ENCODE results near the gene LMBR1L. TPM values are rescaled to one million over a fixed set of nuclear protein-coding genes. Genes with fewer than 3 reads are reported as not detected.
A peak's percentile ranks its signal among the peaks of the same experiment; 100 is the strongest.
"Not testable (repeated sequence)": the region's sequence is repeated elsewhere in the genome, so short reads cannot be mapped to it uniquely, and the experiment has no call there.

LMBR1L gene
- total and polyA plus RNA-seq, 5 donors from 2014 or later: 59.0 to 315 (median 65.2) TPM

DNA sequence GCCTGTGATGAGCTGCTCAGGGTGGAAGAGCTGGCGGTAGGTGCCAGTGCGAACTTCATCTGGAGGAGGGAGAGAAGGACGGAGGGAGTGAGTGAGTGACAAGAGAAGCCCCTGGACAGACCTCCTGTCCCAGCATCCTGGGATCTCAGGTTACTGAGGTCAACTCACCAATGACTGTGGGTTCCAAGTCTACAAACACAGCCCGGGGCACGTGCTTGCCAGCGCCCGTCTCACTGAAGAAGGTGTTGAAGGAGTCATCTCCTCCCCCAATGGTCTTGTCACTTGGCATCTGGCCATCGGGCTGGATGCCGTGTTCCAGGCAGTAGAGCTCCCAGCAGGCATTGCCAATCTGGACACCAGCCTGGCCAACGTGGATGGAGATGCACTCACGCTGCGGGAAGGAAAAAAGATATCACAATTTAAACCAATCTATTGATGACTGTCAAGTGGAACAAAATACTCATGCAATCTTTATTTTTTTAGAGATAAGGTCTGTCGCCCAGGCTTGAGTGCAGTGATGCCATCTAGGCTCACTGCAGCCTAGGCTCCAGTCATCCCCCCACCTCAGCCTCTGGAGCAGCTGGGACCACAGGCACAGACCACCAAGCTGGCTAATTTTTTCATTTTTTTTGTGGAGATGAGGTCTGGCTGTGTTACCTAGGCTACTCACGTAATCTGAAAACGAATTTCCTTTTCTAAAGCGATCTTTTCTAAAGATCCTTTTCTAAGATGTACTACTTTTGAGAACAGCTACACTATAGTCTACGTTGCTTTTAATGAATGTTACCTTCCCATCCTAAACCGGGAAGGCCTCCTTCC lies 18.9 kb upstream of the LMBR1L start:
- Histone ChIP-seq H3K9me3 (ENCODE audit: control insufficient read depth in 2 of 2, low read length in 2 of 2) (no peaks in the 10 kb centered on the region), H3K4me3 (ENCODE audit: low read depth, low read length) (peak overlapping the region; percentile 92), H3K36me3 (ENCODE audit: control insufficient read depth, insufficient read depth, low read length) (peaks cover 19% of the 10 kb centered on the region), H3K4me1 (ENCODE audit: control insufficient read depth, insufficient read depth, low read length, poor library complexity, severe bottlenecking) (peaks cover 30% of the 10 kb centered on the region), H3K27ac (ENCODE audit: insufficient read depth, low read length, poor library complexity, severe bottlenecking) (peak overlapping the region; percentile 95), H3K27me3 (ENCODE audit: control insufficient read depth, insufficient read depth, low read length) (no peaks in the 10 kb centered on the region)
- Mint-ChIP-seq H3K36me3 (peaks cover 22% of the 10 kb centered on the region), H3K4me3 (peak overlapping the region; percentile 92 to 100 (median 98)), H3K27ac (peak overlapping the region; percentile 96 to 99 (median 99)), H3K9me3 (no peaks in the 10 kb centered on the region), H3K4me1 (peaks cover 26 to 63% (median 42%) of the 10 kb centered on the region in 4 donors), H3K27me3 (peaks cover 8% of the 10 kb centered on the region)
- ATAC-seq (ENCODE audit: low read depth in 2 of 2): no peak
- DNase-seq: no peak

DNA sequence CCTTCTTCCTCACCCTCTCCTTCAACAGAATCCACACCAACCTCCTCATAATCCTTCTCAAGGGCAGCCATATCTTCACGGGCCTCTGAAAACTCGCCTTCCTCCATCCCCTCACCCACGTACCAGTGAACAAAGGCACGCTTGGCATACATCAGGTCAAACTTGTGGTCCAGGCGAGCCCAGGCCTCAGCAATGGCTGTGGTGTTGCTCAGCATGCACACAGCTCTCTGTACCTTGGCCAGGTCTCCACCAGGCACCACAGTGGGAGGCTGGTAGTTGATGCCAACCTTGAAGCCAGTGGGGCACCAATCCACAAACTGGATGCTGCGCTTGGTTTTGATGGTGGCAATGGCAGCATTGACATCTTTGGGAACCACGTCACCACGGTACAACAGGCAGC lies 17.3 kb upstream of the LMBR1L start:
- not testable (repeated sequence) for ATAC-seq (ENCODE audit: low read depth in 2 of 2); H3K9me3 Mint-ChIP-seq; H3K9me3 ChIP-seq (ENCODE audit: control insufficient read depth in 2 of 2, low read length in 2 of 2); H3K27me3 ChIP-seq (ENCODE audit: control insufficient read depth, insufficient read depth, low read length); H3K27ac ChIP-seq (ENCODE audit: insufficient read depth, low read length, poor library complexity, severe bottlenecking); H3K27me3 Mint-ChIP-seq; DNase-seq; H3K4me3 ChIP-seq (ENCODE audit: low read depth, low read length)
- Mint-ChIP-seq H3K4me3 (peak overlapping the region; percentile 48 to 85 (median 70)), H3K27ac (peak overlapping the region in 2 of 3 donors; percentile 79 to 82), H3K36me3 (peaks cover 22% of the 10 kb centered on the region), H3K4me1 (peaks cover 24 to 54% (median 38%) of the 10 kb centered on the region in 4 donors)
- H3K36me3 ChIP-seq (ENCODE audit: control insufficient read depth, insufficient read depth, low read length): peaks cover 19% of the 10 kb centered on the region
- H3K4me1 ChIP-seq (ENCODE audit: control insufficient read depth, insufficient read depth, low read length, poor library complexity, severe bottlenecking): peaks cover 30% of the 10 kb centered on the region

DNA sequence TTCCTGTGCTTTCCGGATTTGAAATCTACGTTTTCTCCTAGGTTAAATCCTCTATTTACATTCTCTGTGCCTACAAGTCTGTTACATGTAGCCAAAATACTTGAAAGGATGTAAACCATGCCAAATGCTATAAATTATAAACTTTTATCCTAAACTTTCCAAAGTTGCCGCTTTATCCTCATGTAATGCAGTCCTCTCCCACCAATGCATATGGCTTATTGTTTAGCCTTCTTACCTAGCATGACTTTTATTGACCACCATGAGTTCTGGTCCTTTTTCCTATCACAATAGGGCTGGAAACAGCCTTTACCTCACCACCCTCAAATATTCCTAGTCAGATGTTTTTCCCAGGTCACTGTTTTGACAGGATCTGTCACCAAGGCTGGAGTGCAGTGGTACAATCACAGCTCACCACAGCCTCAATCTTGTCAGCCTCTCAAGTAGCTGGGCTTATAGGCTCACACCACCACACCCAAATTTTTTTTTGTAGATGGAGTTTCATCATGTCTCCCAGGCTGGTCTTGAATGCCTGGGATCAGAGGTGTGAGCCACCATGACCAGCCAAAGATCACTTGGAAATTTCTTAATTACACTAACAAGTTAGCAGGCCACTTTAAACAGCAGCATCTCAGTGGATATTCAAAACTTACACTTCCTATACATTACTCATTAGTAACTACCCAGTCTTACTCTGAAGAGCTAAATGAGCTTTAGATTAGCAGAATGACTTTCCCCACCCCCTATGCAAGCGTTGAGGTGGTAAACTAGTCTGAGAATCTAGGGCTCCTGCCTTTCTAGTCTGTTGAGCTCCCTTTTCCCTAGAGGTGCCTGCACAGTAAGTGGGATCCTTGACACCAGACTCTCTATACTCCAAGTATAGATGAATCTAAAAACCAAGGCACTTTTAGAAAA lies 16.5 kb upstream of the LMBR1L start:
- no peak overlapping the region for H3K4me3 ChIP-seq (ENCODE audit: low read depth, low read length)
- H3K9me3 ChIP-seq (ENCODE audit: control insufficient read depth in 2 of 2, low read length in 2 of 2): no peaks in the 10 kb centered on the region
- Mint-ChIP-seq H3K9me3 (no peaks in the 10 kb centered on the region), H3K27ac (peak overlapping the region; percentile 65 to 82 (median 79)), H3K36me3 (peaks cover 22% of the 10 kb centered on the region), H3K4me1 (peaks cover 17 to 46% (median 31%) of the 10 kb centered on the region in 4 donors), H3K27me3 (peaks cover 8% of the 10 kb centered on the region), H3K4me3 (peak overlapping the region in 3 of 4 donors; percentile 58 to 85 (median 83))
- H3K36me3 ChIP-seq (ENCODE audit: control insufficient read depth, insufficient read depth, low read length): peaks cover 19% of the 10 kb centered on the region
- DNase-seq (no peak), ATAC-seq (ENCODE audit: low read depth in 2 of 2) (no peak)
- H3K27me3 ChIP-seq (ENCODE audit: control insufficient read depth, insufficient read depth, low read length): no peaks in the 10 kb centered on the region
- H3K27ac ChIP-seq (ENCODE audit: insufficient read depth, low read length, poor library complexity, severe bottlenecking): peak overlapping the region; percentile 33
- peaks cover 28% of the 10 kb centered on the region for H3K4me1 ChIP-seq (ENCODE audit: control insufficient read depth, insufficient read depth, low read length, poor library complexity, severe bottlenecking)

DNA sequence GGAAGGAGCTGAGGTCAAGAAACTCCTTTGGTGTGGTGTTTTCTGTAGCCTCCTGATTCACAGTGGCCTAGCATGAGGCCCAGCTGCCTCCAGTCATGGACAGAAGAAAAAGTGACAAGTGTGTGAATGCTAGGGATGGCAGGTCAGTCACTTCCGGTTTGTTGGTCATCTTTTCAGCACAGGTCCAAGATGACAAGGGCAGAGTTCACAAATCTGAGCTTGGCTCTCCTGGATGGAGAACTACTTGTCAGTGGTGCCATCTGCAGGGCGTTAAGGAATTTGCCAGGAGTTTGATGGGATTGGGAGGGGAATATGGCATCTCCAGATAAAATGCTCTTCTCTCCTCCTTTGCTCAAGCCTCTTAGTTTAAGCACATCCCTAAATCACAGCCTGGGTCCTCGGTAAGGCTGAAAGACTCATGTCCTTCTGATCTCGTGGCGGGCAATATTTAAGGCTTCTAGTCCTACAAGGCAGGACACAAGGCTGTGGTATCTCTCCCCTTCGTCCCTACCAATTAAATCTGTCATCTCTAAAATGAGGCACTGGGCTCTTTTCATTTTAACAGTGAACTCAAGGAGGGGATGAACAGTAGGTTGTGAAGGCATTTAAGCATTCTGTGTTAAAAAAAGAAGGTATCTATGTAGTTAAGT lies 10.5 kb upstream of the LMBR1L start:
- no peaks in the 10 kb centered on the region for H3K9me3 ChIP-seq (ENCODE audit: control insufficient read depth in 2 of 2, low read length in 2 of 2)
- Mint-ChIP-seq H3K4me1 (no peaks in the 10 kb centered on the region), H3K9me3 (no peaks in the 10 kb centered on the region), H3K4me3 (no peak overlapping the region), H3K27ac (peak overlapping the region in 1 of 3 donors; percentile 29), H3K36me3 (no peaks in the 10 kb centered on the region), H3K27me3 (peaks cover 10% of the 10 kb centered on the region)
- H3K27ac ChIP-seq (ENCODE audit: insufficient read depth, low read length, poor library complexity, severe bottlenecking): no peak overlapping the region
- no peak for ATAC-seq (ENCODE audit: low read depth in 2 of 2)
- no peaks in the 10 kb centered on the region for H3K4me1 ChIP-seq (ENCODE audit: control insufficient read depth, insufficient read depth, low read length, poor library complexity, severe bottlenecking)
- no peak overlapping the region for H3K4me3 ChIP-seq (ENCODE audit: low read depth, low read length)
- no peak for DNase-seq
- H3K27me3 ChIP-seq (ENCODE audit: control insufficient read depth, insufficient read depth, low read length): no peaks in the 10 kb centered on the region
- no peaks in the 10 kb centered on the region for H3K36me3 ChIP-seq (ENCODE audit: control insufficient read depth, insufficient read depth, low read length)

DNA sequence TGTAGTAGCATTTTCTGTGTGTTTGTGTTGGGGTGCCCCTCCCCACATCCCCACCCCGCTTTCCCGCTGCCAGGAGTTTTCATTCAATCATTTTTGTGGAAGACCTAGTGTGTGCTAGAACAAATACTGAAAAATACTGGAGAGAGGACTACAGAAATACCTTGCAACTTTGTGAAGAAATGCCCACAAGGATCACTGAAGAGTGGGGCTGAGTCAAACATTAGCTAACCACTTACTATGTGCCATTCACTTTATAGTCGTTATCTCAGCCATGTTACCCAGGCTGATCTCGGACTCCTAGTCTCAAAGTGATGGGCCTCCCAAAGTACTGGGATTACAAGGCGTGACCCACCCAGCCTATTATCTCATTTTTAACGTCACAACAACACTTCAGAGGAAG lies 559 bp upstream of the LMBR1L start:
- peaks cover 9% of the 10 kb centered on the region for H3K36me3 Mint-ChIP-seq
- no peaks in the 10 kb centered on the region for H3K9me3 Mint-ChIP-seq
- peaks cover 5% of the 10 kb centered on the region for H3K27me3 Mint-ChIP-seq
- Histone ChIP-seq H3K36me3 (ENCODE audit: control insufficient read depth, insufficient read depth, low read length) (peaks cover 14% of the 10 kb centered on the region), H3K4me1 (ENCODE audit: control insufficient read depth, insufficient read depth, low read length, poor library complexity, severe bottlenecking) (peaks cover 30% of the 10 kb centered on the region), H3K9me3 (ENCODE audit: control insufficient read depth in 2 of 2, low read length in 2 of 2) (no peaks in the 10 kb centered on the region), H3K27ac (ENCODE audit: insufficient read depth, low read length, poor library complexity, severe bottlenecking) (peak overlapping the region; percentile 93), H3K27me3 (ENCODE audit: control insufficient read depth, insufficient read depth, low read length) (no peaks in the 10 kb centered on the region), H3K4me3 (ENCODE audit: low read depth, low read length) (peak overlapping the region; percentile 72)
- DNase-seq (no peak), ATAC-seq (ENCODE audit: low read depth in 2 of 2) (no peak)
- peak overlapping the region; percentile 97 to 99 (median 98) for H3K4me3 Mint-ChIP-seq
- peaks cover 5 to 47% (median 35%) of the 10 kb centered on the region in 4 donors for H3K4me1 Mint-ChIP-seq
- peak overlapping the region; percentile 99 for H3K27ac Mint-ChIP-seq

DNA sequence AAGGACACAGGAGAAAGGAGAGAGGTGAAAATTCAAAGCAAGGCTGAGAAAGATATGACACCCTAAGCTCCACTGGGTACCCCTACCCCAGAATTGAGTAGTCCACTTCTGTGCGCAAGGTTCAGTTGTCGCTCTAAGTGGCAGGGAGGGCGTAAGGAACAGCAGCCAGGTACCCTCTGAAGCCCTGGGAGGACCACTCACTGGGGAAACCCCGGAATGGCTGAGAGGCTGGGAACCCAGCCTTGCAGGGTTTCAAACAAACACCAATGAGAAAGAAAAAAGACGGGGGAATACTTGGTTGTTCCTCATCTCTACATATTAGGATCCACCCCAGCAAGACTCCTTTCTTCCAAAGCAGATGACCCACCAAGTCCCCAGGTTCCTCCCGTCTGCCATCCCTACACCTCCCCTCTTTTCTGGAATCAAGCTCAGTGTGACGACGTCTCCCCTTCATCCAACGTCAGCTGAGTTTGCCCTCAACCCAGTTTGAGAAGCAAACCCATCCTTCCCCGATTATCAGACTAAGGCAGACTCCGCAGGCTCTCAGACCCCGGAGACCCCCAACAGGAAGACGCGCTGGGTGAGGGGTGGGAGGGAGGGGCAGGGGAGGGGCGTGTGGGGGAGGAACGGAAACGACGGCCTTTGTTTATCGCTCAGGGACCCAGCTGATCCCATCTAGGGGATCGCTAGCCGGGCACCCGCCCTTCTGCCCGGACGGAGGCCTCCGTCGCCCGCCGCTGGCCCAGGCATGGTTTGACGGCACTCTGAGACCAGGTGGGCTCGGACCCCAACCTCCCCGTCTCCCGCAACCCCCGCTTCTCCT lies 795 bp downstream of the LMBR1L start:
- H3K36me3 ChIP-seq (ENCODE audit: control insufficient read depth, insufficient read depth, low read length): peaks cover 27% of the 10 kb centered on the region
- H3K4me1 ChIP-seq (ENCODE audit: control insufficient read depth, insufficient read depth, low read length, poor library complexity, severe bottlenecking): peaks cover 30% of the 10 kb centered on the region
- no peaks in the 10 kb centered on the region for H3K27me3 Mint-ChIP-seq
- peak overlapping the region; percentile 93 for H3K27ac ChIP-seq (ENCODE audit: insufficient read depth, low read length, poor library complexity, severe bottlenecking)
- H3K4me3 ChIP-seq (ENCODE audit: low read depth, low read length): peak overlapping the region; percentile 84
- peak overlapping the region; percentile 99 for H3K27ac Mint-ChIP-seq
- ATAC-seq (ENCODE audit: low read depth in 2 of 2) (no peak), DNase-seq (peak in 2 of 3 donors; percentile 21 to 56)
- no peaks in the 10 kb centered on the region for H3K27me3 ChIP-seq (ENCODE audit: control insufficient read depth, insufficient read depth, low read length)
- H3K9me3 ChIP-seq (ENCODE audit: control insufficient read depth in 2 of 2, low read length in 2 of 2): no peaks in the 10 kb centered on the region
- peaks cover 14% of the 10 kb centered on the region for H3K36me3 Mint-ChIP-seq
- peak overlapping the region; percentile 97 to 99 (median 98) for H3K4me3 Mint-ChIP-seq
- H3K4me1 Mint-ChIP-seq: peaks cover 5 to 53% (median 33%) of the 10 kb centered on the region in 4 donors
- H3K9me3 Mint-ChIP-seq: no peaks in the 10 kb centered on the region
